ENCODE data around the gene SPOCD1.

Gene SPOCD1

GRCh38 chr1:31798433-31799195 lies 17.2 kb downstream of the SPOCD1 start:
- Histone ChIP-seq H3K27ac (replicated peaks) (no peak overlapping the region), H3K27me3 (ENCODE audit: insufficient read depth, poor library complexity, severe bottlenecking) (peaks cover 4% of the 10 kb centered on the region), H3K4me3 (replicated peaks; ENCODE audit: insufficient read depth, low read length) (no peak overlapping the region)
- no peak for DNase-seq (ENCODE audit: low read depth in 1 of 2, low spot score in 1 of 2)
- TF ChIP-seq, protein P1, sequence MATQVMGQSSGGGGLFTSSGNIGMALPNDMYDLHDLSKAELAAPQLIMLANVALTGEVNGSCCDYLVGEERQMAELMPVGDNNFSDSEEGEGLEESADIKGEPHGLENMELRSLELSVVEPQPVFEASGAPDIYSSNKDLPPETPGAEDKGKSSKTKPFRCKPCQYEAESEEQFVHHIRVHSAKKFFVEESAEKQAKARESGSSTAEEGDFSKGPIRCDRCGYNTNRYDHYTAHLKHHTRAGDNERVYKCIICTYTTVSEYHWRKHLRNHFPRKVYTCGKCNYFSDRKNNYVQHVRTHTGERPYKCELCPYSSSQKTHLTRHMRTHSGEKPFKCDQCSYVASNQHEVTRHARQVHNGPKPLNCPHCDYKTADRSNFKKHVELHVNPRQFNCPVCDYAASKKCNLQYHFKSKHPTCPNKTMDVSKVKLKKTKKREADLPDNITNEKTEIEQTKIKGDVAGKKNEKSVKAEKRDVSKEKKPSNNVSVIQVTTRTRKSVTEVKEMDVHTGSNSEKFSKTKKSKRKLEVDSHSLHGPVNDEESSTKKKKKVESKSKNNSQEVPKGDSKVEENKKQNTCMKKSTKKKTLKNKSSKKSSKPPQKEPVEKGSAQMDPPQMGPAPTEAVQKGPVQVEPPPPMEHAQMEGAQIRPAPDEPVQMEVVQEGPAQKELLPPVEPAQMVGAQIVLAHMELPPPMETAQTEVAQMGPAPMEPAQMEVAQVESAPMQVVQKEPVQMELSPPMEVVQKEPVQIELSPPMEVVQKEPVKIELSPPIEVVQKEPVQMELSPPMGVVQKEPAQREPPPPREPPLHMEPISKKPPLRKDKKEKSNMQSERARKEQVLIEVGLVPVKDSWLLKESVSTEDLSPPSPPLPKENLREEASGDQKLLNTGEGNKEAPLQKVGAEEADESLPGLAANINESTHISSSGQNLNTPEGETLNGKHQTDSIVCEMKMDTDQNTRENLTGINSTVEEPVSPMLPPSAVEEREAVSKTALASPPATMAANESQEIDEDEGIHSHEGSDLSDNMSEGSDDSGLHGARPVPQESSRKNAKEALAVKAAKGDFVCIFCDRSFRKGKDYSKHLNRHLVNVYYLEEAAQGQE (IDR thresholded peaks at IDR 0.05; ENCODE audit: insufficient replicate concordance, low read depth) = no peak
- no peak for TF ChIP-seq POLR2AphosphoS5 (IDR thresholded peaks at IDR 0.05; ENCODE audit: low read depth)
- no peak for TF ChIP-seq GABPA (IDR thresholded peaks at IDR 0.05; ENCODE audit: low read depth)
- no peak for TF ChIP-seq SPI1 (IDR thresholded peaks at IDR 0.05; ENCODE audit: borderline replicate concordance, low read depth)
- TF ChIP-seq, protein P2, sequence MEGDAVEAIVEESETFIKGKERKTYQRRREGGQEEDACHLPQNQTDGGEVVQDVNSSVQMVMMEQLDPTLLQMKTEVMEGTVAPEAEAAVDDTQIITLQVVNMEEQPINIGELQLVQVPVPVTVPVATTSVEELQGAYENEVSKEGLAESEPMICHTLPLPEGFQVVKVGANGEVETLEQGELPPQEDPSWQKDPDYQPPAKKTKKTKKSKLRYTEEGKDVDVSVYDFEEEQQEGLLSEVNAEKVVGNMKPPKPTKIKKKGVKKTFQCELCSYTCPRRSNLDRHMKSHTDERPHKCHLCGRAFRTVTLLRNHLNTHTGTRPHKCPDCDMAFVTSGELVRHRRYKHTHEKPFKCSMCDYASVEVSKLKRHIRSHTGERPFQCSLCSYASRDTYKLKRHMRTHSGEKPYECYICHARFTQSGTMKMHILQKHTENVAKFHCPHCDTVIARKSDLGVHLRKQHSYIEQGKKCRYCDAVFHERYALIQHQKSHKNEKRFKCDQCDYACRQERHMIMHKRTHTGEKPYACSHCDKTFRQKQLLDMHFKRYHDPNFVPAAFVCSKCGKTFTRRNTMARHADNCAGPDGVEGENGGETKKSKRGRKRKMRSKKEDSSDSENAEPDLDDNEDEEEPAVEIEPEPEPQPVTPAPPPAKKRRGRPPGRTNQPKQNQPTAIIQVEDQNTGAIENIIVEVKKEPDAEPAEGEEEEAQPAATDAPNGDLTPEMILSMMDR (IDR thresholded peaks at IDR 0.05; ENCODE audit: insufficient read depth, low read length) = no peak

- DNase-seq (ENCODE audit: low read depth in 1 of 2, low spot score in 1 of 2) = no peak
- no peak for TF ChIP-seq POLR2AphosphoS5 (IDR thresholded peaks at IDR 0.05; ENCODE audit: low read depth)
- TF ChIP-seq GABPA (IDR thresholded peaks at IDR 0.05; ENCODE audit: low read depth) = no peak
- TF ChIP-seq, protein P1 (IDR thresholded peaks at IDR 0.05; ENCODE audit: insufficient replicate concordance, low read depth) = no peak
- Histone ChIP-seq H3K4me3 (replicated peaks; ENCODE audit: insufficient read depth, low read length) (no peak overlapping the region), H3K27me3 (ENCODE audit: insufficient read depth, poor library complexity, severe bottlenecking) (peaks cover 4% of the 10 kb centered on the region), H3K27ac (replicated peaks) (no peak overlapping the region)
These were observed 17.8 kb downstream of the SPOCD1 start for GRCh38 chr1:31798086-31798432.

DNA sequence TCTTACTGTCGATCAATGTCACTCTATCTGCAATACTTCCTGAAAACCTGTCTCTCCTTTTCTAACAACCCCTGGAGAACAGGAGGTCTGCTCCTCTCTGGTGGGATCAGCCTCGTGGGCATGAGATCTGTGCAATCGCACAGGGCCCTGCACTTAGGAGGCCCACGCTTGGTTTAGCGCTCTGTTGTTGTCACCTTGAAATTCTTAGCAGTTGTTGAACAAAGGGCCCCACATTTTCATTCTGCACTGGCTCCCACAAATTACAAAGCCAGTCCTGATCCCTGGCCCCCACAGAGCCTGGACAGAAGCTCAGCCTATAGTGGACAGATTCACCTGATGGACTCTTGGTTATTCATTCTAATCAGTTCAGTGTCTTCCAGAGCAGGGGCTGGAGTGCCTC lies 18.6 kb downstream of the SPOCD1 start:
- H3K4me3 ChIP-seq (replicated peaks; ENCODE audit: insufficient read depth, low read length) = no peak overlapping the region
- no peak overlapping the region for H3K27ac ChIP-seq (replicated peaks)

More for the DNA sequence above, 18.6 kb downstream of the SPOCD1 start:
- TF ChIP-seq, protein P2 (IDR thresholded peaks at IDR 0.05; ENCODE audit: insufficient read depth, low read length) = no peak
- no peak for TF ChIP-seq SPI1 (IDR thresholded peaks at IDR 0.05; ENCODE audit: borderline replicate concordance, low read depth)
- TF ChIP-seq, protein P1 (IDR thresholded peaks at IDR 0.05; ENCODE audit: insufficient replicate concordance, low read depth) = no peak
- no peak for TF ChIP-seq GABPA (IDR thresholded peaks at IDR 0.05; ENCODE audit: low read depth)
- no peak for TF ChIP-seq POLR2AphosphoS5 (IDR thresholded peaks at IDR 0.05; ENCODE audit: low read depth)
- DNase-seq (ENCODE audit: low read depth in 1 of 2, low spot score in 1 of 2) = no peak
- H3K27me3 ChIP-seq (ENCODE audit: insufficient read depth, poor library complexity, severe bottlenecking) = peaks cover 4% of the 10 kb centered on the region

Data from HL-60 (cell line).